Left lobe of liver (tissue), 2 donors: Measurements from ENCODE around the gene CALY. TPM values are rescaled to one million over a fixed set of nuclear protein-coding genes. Genes with fewer than 3 reads are reported as not detected.
A peak's percentile ranks its signal among the peaks of the same experiment; 100 is the strongest.

ENCODE experiments used
- ATAC-seq: fragments of 200-7000 bp; cut with Tn5 transposase; one replicate; pipeline ENCODE4 v1.9.1; 2020; ENCODE audit warnings: mild to moderate bottlenecking, moderate library complexity
- DNase-seq: peaks from one replicate; pipeline ENCODE4 v3.0.0-alpha.2; 2020; ENCODE audit warnings: low spot score
- total RNA-seq: library from RNA; stranded (reverse); gene quantifications from one replicate; pipeline ENCODE4 v1.2.1, GENCODE V29; 2021
- donor health status: DM: no; HTN: no; CAD: no; lungs with moderate emphysema.
- donor health status: DM: no; HTN: yes; CAD: no.

CALY gene
- total RNA-seq, 1 donor from 2014 or later, result 0.45 TPM

- DNase-seq, result peak; percentile 88
- ATAC-seq, result peak; percentile 28
Measured at GRCh38 chr10:133353202-133353959, 16.7 kb upstream of the CALY start.

DNA sequence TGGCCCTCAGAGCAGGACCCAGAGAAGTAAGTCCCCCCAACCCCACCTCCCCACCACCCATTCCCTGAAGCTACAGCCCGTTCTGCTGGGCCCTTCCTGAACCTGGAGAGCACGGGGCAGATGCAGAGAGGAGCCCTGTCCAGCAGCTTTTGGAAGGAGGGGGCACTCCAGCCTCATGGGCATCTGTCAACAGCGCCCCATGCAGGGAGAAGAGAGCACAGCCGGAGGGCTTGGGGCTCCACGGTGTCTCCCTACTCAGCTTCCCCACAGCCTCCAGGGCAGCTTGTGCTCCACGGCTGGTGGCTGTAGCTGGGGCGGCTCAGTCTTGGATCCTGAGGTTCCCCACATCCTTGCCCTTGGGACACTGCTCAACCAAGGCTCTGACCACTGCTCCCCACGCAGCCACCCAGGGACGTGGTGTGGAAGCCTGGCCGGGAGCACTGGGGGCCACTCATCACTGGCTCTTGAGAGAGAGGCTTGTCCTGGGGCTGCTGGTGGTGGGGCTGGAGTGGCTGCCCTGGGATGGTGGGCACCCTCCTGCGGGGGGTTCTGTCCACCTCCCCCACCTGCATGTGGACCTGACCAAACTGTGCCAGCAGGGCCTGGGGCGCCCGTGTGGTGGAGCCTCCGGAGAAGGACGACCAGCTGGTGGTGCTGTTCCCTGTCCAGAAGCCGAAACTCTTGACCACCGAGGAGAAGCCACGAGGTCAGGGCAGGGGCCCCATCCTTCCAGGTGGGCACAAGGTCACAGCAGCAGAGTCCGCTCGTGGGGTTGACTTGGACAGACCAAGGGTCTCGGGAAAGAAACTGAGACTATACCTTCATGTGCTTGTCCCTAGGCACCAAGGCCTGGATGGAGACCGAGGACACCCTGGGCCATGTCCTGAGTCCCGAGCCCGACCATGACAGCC, 15.0 kb upstream of the CALY start:
- DNase-seq (peak; percentile 53), ATAC-seq (no peak)

DNA sequence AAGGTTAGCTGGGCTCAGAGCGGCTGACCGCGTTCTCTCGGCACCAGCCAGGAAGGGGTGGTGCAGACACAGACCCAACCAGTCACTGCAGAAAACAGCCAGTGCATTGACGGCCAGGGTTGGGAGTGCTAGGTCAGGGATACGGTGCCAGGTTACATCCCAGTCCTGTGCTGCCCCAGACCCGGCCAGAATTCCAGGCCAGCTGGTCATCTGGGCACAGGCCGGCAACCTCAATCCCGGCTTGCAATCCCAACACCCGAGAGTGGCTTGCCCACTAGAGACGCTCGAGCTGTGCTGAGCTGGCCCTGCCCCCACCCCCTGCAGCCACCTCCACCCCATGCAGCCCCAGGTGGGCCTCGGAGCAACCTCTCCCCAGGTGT, 14.2 kb upstream of the CALY start:
- peak; percentile 48 for ATAC-seq
- peak; percentile 93 for DNase-seq

- no peak for DNase-seq
Measured at GRCh38 chr10:133350283-133350949, 13.7 kb upstream of the CALY start.

DNA sequence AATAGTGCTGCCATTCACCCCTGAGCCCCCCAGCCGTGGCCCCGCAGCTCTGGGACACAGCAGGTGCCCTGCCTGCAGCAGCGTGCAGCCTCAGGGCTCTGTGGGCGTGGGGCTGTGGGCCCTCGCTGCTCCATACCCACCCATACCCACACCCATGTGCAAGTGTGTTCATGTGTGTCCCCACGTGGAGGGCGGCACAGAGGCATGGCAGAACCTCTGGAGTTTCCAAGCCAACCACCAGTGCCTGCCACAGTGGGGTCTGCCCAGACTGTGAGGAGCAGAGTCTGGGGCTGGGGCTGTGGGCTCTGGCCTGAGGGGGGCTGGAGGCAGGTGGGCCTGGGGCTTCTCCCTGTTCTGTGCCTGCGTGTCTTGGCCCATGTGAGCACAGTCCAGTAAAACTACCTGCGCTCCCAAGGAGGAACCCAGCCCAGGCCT, 12.9 kb upstream of the CALY start:
- ATAC-seq (no peak), DNase-seq (peak; percentile 47)

More at GRCh38 chr10:133350283-133350949, 13.7 kb upstream of the CALY start:
- ATAC-seq, result peak; percentile 2

GRCh38 chr10:133349160-133349568, 12.5 kb upstream of the CALY start:
- ATAC-seq, result no peak
- DNase-seq, result no peak

DNA sequence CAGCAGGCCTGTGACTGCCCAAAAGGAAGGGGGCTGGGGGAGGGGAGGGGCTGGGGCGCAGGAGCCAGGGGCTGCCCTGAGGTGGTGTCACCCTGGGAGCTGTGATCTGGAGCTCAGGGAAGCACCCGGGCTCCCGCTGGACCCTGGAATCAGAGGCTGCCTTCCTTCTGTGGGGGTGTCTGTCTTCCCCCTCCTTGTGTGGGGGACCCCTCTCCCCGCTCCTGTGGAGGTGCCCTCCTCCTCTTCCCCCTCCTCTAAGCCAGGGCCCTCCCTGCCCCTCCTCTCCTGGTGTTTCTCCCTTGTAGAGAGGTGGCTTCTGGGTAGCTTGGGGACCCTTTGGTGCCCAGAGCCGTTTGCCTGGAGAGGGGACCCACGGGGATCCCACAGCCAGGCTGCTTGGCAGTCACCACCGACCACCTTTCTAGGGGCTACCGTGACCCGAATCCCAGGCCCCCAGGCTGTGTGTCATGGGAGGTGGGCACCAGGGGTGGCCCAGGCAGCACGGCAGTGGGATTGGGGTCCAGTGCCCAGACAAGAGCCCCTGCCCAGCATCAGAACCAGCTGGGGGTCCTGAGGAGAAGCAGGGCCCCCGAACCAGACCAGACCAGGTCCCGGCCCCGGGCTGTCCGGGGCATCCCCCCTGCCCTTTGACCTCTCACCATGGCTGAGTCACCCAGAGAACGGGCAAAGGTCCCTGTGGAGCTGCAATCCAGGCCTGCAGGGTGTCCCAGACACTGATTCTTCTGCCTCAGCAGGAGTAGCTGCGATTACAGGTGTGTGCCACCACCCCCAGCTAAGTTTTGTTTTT, 11.2 kb upstream of the CALY start:
- DNase-seq, result peak; percentile 91
- ATAC-seq, result peak; percentile 55

GRCh38 chr10:133346413-133346812, 9.7 kb upstream of the CALY start:
- DNase-seq (peak; percentile 52), ATAC-seq (no peak)

DNA sequence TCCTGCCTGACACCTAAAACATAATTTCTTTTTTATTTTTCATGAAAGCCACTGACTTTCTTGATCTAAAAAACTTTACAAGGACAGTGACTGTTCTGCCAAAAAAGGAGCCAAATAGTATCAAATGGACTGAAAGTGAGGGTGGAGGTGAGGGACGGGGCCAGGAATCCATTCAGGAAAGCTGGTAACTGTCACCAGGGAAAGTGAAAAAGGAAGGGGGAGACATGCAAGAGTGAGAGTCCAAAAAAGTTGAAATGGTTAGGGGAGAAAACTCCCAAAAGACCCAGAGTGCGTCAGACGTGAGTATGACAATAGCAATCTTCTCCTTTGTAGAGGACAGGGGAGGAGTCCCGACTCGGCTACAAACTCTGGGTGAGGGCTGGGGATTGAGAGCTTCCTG, 7.5 kb upstream of the CALY start:
- DNase-seq, result no peak
- no peak for ATAC-seq

DNA sequence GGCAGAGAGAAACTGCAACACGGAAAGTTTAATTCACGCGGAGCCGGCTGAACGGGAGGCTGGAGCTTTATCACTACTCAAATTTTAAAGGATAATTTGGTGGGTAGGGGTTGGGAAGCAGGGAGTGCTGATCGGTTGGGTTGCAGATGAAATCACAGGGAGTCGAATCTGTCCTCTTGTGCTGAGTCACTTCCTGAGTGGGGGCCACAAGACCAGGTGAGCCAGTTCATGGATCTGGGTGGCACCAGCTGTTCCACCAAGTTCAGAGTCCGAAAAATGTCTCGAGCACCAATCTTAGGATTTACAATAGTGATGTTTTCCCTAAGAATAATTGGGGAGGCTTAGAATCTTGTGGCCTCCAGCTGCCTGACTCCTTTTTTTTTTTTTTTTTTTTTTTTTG, 6.9 kb upstream of the CALY start:
- no peak for ATAC-seq

GRCh38 chr10:133342942-133343341, 6.2 kb upstream of the CALY start:
- DNase-seq, result no peak
- ATAC-seq, result no peak

More for the DNA sequence above, 6.9 kb upstream of the CALY start:
- DNase-seq, result no peak

GRCh38 chr10:133341983-133342382, 5.3 kb upstream of the CALY start:
- DNase-seq (no peak), ATAC-seq (no peak)

DNA sequence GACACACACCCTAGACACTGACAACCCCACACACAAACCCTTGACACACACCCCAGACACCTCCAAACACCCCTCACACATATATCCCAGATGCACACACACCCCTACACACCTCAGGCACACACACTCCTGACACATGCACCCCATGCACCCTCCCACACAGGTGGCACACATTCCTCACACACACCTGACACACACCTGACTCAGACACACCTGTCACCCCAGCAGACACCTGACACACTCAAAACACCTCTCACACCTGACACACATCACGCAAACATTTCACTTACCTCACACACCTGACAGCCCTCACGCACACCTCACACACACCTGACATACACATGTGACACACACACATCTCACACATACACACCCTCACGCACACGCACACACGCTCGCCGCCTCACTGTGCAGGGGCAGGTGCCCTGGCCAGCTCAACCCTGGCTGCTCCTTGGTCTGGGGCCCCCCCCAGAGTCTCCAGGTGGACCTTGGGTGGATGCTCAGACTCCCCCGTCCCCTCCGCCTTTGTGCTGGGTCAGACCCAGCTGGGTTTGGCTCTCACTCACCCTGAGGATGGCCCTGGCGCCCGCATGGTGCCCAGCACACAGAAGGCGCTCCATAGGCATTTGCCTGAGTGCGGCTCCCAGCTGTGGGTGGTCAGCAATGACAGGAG, 3.1 kb upstream of the CALY start:
- ATAC-seq, result no peak
- no peak for DNase-seq

DNA sequence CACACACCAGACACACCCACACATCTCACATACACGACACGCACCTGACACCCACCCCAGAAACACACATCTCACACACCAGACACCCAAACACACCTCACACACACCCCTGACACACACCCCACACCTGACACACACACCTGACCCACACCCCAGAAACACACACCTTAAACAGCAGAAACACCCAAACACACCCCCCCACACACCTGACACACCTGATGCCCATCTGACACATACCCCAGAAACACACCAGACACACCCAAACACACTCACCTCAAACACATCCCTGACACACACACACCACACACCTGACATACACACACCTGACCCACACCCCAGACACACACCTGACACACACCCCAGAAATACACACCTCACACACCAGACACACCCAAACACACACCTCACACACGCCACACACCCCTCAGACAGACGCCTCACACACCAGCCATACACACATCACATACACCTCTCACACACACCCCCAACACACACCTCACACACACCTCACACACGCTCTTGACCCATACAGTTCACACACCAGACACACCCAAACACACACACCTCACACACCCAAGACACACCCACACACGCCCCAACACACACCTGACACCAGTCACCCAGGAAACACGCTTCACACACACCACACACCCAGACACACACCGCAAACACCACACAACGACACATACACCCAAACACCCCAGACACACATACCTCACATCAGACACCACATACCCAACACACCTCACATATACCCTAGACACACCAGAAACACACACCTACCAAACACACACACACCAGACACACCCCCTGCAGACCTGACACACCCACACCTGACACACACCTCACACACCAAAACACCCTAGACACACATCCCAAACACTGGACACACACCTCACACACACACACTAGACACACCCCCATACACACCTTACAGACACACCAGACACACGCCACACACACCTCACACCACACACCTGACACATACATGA, 1.7 kb upstream of the CALY start:
- ATAC-seq, result no peak
- DNase-seq, result no peak

GRCh38 chr10:133337370-133337725, 652 bp upstream of the CALY start:
- DNase-seq (no peak), ATAC-seq (no peak)

GRCh38 chr10:133336118-133336576, 549 bp downstream of the CALY start:
- ATAC-seq, result no peak

GRCh38 chr10:133335246-133336117, 1.2 kb downstream of the CALY start:
- no peak for DNase-seq
- ATAC-seq, result peak; percentile 27

More at GRCh38 chr10:133336118-133336576, 549 bp downstream of the CALY start:
- DNase-seq, result no peak
